HEK293T (cell line): Measurements from ENCODE around the gene MR1.

Experiments used
- CTCF ChIA-PET: fragments of 350-600 bp; formaldehyde crosslinking; extraction: SDS; loops from one replicate; lab custom pipeline; 2021; ENCODE audit warnings: antibody characterized with exemption, inconsistent platforms; lab: Yijun Ruan, JAX
- POLR2A ChIA-PET: fragments of 350-600 bp; formaldehyde crosslinking; extraction: SDS; loops from one replicate; lab custom pipeline; 2020; ENCODE audit warnings: antibody characterized with exemption, inconsistent platforms; lab: Yijun Ruan, JAX
- DNase-seq: peaks from one replicate; pipeline ENCODE4 v3.0.0; 2012; ENCODE audit warnings: mixed read lengths; ENCODE audit errors: extremely low spot score
- ARNT ChIP-seq: fragments of 450-650 bp; IDR thresholded peaks from 2 replicates; pipeline ENCODE4 v1.6.1; 2017; ENCODE audit warnings: mild to moderate bottlenecking
- CTBP1 ChIP-seq: fragments of 450-650 bp; IDR thresholded peaks from 2 replicates; pipeline ENCODE4 v1.6.1; 2016; ENCODE audit warnings: borderline replicate concordance
- ELF4 ChIP-seq: fragments of 450-650 bp; IDR thresholded peaks from 2 replicates; pipeline ENCODE4 v1.6.1; 2017; ENCODE audit warnings: antibody characterized with exemption
- FOXA1 ChIP-seq: fragments of 450-650 bp; IDR thresholded peaks from 2 replicates; pipeline ENCODE4 v1.6.1; 2016; ENCODE audit warnings: mild to moderate bottlenecking
- FOXK2 ChIP-seq: fragments of 450-650 bp; IDR thresholded peaks from 2 replicates; pipeline ENCODE4 v1.6.1; 2016; ENCODE audit warnings: mild to moderate bottlenecking
- FOXM1 ChIP-seq: fragments of 450-650 bp; IDR thresholded peaks from 2 replicates; pipeline ENCODE4 v1.6.1; 2017; ENCODE audit warnings: mild to moderate bottlenecking, borderline replicate concordance
- HDGF ChIP-seq: fragments of 450-650 bp; IDR thresholded peaks from 2 replicates; pipeline ENCODE4 v1.6.1; 2017; ENCODE audit warnings: antibody characterized with exemption, borderline replicate concordance
- L3MBTL2 ChIP-seq: fragments of 450-650 bp; conservative IDR thresholded peaks from 2 replicates; pipeline ENCODE4 v1.6.1; 2016; ENCODE audit warnings: mild to moderate bottlenecking
- LEF1 ChIP-seq: fragments of 450-650 bp; IDR thresholded peaks from 2 replicates; pipeline ENCODE4 v1.6.1; 2017; ENCODE audit warnings: mild to moderate bottlenecking, borderline replicate concordance
- NFRKB ChIP-seq: fragments of 450-650 bp; IDR thresholded peaks from 2 replicates; pipeline ENCODE4 v1.6.1; 2016; ENCODE audit warnings: mild to moderate bottlenecking, moderate library complexity
- SP1 ChIP-seq: fragments of 450-650 bp; IDR thresholded peaks from 2 replicates; pipeline ENCODE4 v1.6.1; 2017
- SUZ12 ChIP-seq: fragments of 450-650 bp; IDR thresholded peaks from 2 replicates; pipeline ENCODE4 v1.6.1; 2016; ENCODE audit warnings: mild to moderate bottlenecking
- TARDBP ChIP-seq: fragments of 450-650 bp; IDR thresholded peaks from 2 replicates; pipeline ENCODE4 v1.6.1; 2016
- ZNF384 ChIP-seq: fragments of 450-650 bp; IDR thresholded peaks from 2 replicates; pipeline ENCODE4 v1.6.1; 2016
- TF ChIP-seq, protein P1 (sequence below): fragments of 450-650 bp; IDR thresholded peaks from 2 replicates; pipeline ENCODE4 v1.6.1; 2016

MR1 gene

DNA sequence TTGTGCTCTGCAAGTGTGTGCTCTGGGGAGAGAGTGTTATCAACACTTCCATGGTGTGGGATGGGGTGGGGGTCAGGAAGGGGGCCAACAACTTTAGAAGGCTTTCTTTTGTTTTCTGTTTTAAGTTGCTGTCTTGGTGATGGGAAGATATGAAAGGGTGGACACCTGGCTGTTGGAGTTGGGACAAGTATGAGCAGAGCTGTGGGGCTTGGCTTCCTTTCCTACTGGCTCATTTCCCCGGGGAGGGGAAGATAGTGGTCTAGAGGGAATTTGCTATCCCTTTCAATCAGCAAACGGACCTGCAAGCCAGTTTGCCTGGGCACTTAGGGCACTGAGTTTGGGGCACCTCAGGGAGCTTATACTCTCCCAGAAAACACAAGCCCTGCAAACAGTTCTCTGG lies 73.9 kb downstream of the MR1 start:
- ChIA-PET POLR2A (interaction anchor here (1.0 to 2.6 kb wide), 2 partner anchors 17 to 20 kb away, joined by 5 to 13 read pairs; partner anchors contain the start of gene IER5), CTCF (interaction anchor here (0.7 to 0.9 kb wide), 3 partner anchors 33 to 1293 kb away, joined by 3 read pairs; no protein-coding TSS in a partner anchor)
- DNase-seq: no peak
- TF ChIP-seq FOXM1 (no peak), TARDBP (no peak), ELF4 (no peak), HDGF (no peak), FOXA1 (no peak)

DNA sequence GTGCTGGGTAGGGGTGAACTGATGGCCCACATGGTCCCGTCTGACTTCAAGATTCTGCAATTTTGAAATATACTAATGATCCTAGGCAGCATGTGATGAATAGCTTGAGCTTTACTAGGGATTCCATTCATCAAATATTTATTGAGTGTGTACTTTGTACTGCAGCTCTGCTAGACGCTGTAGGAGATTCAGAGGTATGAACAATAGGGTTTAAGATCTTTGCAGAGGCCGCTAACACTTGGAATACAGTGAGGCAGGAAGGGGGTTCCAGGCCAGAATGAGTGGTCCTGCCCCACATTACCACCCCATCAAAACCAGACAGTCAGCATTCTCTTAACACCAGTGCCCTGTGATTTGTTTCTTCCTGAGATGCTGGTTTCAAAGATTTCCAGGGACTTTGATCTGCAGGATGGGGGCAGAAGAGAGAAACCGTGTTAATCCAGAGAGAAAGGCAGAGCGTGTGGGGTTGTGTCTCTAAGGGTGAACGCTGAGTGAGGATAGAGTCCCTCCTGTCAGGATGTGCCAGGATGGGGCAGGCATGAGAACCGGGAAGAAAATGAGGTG lies 74.6 kb downstream of the MR1 start:
- CTCF ChIA-PET: interaction anchor here (0.9 kb wide), 1 partner anchor 34 kb away, joined by 3 read pairs; no protein-coding TSS in a partner anchor
- no peak for DNase-seq
- POLR2A ChIA-PET: interaction anchor here (1.0 to 2.6 kb wide), 2 partner anchors 18 to 21 kb away, joined by 5 to 13 read pairs; partner anchors contain the start of gene IER5
- TF ChIP-seq, protein P1, sequence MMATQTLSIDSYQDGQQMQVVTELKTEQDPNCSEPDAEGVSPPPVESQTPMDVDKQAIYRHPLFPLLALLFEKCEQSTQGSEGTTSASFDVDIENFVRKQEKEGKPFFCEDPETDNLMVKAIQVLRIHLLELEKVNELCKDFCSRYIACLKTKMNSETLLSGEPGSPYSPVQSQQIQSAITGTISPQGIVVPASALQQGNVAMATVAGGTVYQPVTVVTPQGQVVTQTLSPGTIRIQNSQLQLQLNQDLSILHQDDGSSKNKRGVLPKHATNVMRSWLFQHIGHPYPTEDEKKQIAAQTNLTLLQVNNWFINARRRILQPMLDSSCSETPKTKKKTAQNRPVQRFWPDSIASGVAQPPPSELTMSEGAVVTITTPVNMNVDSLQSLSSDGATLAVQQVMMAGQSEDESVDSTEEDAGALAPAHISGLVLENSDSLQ: no peak

DNA sequence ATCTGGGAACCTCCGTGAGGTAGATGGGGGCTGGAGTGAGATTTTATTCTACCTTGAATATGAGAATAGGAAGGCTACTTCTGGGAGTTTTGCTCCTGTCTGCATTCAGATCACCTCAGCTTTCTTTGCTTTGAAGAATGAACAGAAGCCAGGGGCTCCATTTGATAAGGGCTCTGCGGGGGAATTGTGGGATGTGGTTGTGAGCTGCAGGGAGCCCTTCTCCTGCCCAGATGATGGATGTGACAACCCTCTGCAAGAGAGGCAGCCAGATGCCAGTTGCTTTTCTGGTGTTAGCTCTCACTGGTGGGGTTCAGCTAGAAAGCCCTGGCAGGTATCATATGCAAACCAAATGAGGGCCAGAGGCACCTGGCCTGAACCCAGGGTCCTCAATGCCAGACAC lies 76.2 kb downstream of the MR1 start:
- DNase-seq: no peak
- CTCF ChIA-PET: no interaction called here
- POLR2A ChIA-PET: no interaction called here
- TF ChIP-seq ELF4: no peak
- TF ChIP-seq FOXA1: no peak
- no peak for TF ChIP-seq ARNT
- no peak for TF ChIP-seq FOXK2
- no peak for TF ChIP-seq ZNF384
- no peak for TF ChIP-seq FOXM1
- TF ChIP-seq CTBP1: no peak
- TF ChIP-seq, protein P1: no peak
- no peak for TF ChIP-seq LEF1
- TF ChIP-seq SP1: no peak
- no peak for TF ChIP-seq SUZ12
- TF ChIP-seq NFRKB: no peak
- no peak for TF ChIP-seq L3MBTL2
- no peak for TF ChIP-seq TARDBP
